Caco-2 (cell line): ENCODE results near the gene FGF3. TPM values are rescaled to one million over a fixed set of nuclear protein-coding genes. Genes with fewer than 3 reads are reported as not detected.

Source experiments
- BruUV-seq: library from RNA; stranded (reverse); fragments of 400-500 nt; replicated peaks from 2 replicates; lab custom pipeline; 2021; lab: Mats Ljungman, UMichigan
- CTCF ChIA-PET: fragments of 300-600 bp; sonication (Branson Sonifier 250); formaldehyde crosslinking; loops from one replicate; lab custom pipeline; 2022; ENCODE audit warnings: antibody characterized with exemption; lab: Charles Lee
- POLR2A ChIA-PET: fragments of 300-600 bp; sonication (Branson Sonifier 250); formaldehyde crosslinking; loops from one replicate; lab custom pipeline; 2022; ENCODE audit warnings: antibody characterized with exemption; lab: Charles Lee
- DNase-seq, 2 experiments: peaks; one replicate each; pipeline versions ENCODE4 v3.0.0 to v3.0.0-alpha.2; 2020 to 2022
- H3K27me3 ChIP-seq: replicated peaks from 2 replicates; pipeline ENCODE4 v1.6.0; 2011; ENCODE audit warnings: low read length; ENCODE audit not compliant: control insufficient read depth, insufficient read depth
- H3K36me3 ChIP-seq: 2 replicates; pipeline ENCODE4 v1.5.1; 2011; ENCODE audit warnings: low read length; ENCODE audit not compliant: control insufficient read depth, insufficient read depth
- H3K4me1 ChIP-seq: fragments of 250-450 bp; sonication (Bioruptor Pico); 2 replicates; pipeline ENCODE4 v1.5.1; 2020; ENCODE audit warnings: mild to moderate bottlenecking
- H3K4me3 ChIP-seq: 2 replicates; pipeline ENCODE4 v1.5.1; 2011; ENCODE audit warnings: low read depth, mild to moderate bottlenecking, control low read depth, low read length
- H3K9me3 ChIP-seq: fragments of 250-450 bp; sonication (Bioruptor Pico); 2 replicates; pipeline ENCODE4 v1.5.1; 2020; ENCODE audit warnings: mild to moderate bottlenecking, moderate library complexity
- H3K27ac Mint-ChIP-seq: one replicate; pipeline ENCODE4 v1.8.0; 2022; ENCODE audit warnings: mixed read lengths; ENCODE audit not compliant: unreplicated experiment
- H3K27me3 Mint-ChIP-seq: one replicate; pipeline ENCODE4 v1.8.0; 2022; ENCODE audit warnings: mixed read lengths; ENCODE audit not compliant: insufficient read depth, unreplicated experiment
- H3K36me3 Mint-ChIP-seq: one replicate; pipeline ENCODE4 v1.8.0; 2022; ENCODE audit warnings: mild to moderate bottlenecking, mixed read lengths; ENCODE audit not compliant: insufficient read depth, unreplicated experiment
- H3K4me1 Mint-ChIP-seq: one replicate; pipeline ENCODE4 v1.8.0; 2022; ENCODE audit warnings: low read depth, mixed read lengths; ENCODE audit not compliant: unreplicated experiment
- H3K4me3 Mint-ChIP-seq: one replicate; pipeline ENCODE4 v1.8.0; 2022; ENCODE audit warnings: mild to moderate bottlenecking, moderate library complexity, mixed read lengths; ENCODE audit not compliant: unreplicated experiment
- H3K9me3 Mint-ChIP-seq: one replicate; pipeline ENCODE4 v1.8.0; 2022; ENCODE audit warnings: mixed read lengths; ENCODE audit not compliant: unreplicated experiment
- intact Hi-C: fragments of 100-400 bp; cut with micrococcal nuclease; formaldehyde crosslinking; loops from one replicate; pipeline ENCODE4 v1.10.0; 2022; ENCODE audit not compliant: unreplicated experiment
- total RNA-seq: library from RNA; stranded (reverse); gene quantifications from 2 replicates; pipeline ENCODE4 v1.2.3, GENCODE V29; 2022
- TF ChIP-seq, protein P1 (sequence below), 2 experiments: fragments of 200-600 bp in 1 of 2; IDR thresholded peaks; 1 replicate in 1 of 2; 2 replicates in 1 of 2; pipeline versions ENCODE4 v1.5.1 to v1.8.0; 2011 to 2022; ENCODE audit warnings: antibody characterized with exemption in 1 of 2, control low read depth in 1 of 2, inconsistent platforms in 1 of 2, low read depth in 1 of 2, low read length in 1 of 2, mild to moderate bottlenecking in 1 of 2, moderate library complexity in 1 of 2; ENCODE audit not compliant: insufficient read depth in 1 of 2, severe bottlenecking in 1 of 2, unreplicated experiment in 1 of 2

Gene FGF3
- total RNA-seq, 1 experiment from 2014 or later: not detected

DNA sequence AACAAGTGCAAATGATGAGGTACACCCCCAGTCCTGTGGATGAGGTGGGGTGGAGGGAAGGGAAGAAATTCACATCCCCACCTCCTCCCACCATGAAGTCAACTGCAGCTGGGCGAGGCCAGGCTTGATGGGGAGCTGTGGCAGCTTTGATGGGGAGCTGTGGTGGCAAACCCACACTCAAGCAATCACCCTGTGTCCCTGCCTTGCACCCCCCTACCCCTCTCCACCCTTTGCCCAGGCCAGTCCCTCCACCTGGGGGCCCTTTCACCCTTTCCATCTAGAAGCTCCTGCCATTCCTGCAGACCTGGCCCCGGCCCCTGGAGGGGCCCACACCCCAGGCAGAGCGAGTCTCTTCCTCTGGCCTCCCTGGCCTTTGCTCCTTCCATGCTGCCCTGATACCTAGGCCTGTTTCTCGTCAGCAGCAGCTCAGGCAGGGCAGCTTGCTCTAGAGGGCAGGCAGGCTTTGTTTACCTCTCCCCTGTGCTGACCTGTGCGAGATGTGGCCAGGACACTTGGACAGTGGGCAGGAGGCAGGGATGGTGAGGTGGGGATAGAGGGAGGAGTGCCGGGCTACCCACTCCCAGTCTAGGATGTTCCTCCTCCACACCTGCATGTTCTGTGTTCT is 4.5 kb upstream of the FGF3 start:
- H3K27ac Mint-ChIP-seq: no peak overlapping the region
- BruUV-seq: no TSS peak
- no peak for DNase-seq

DNA sequence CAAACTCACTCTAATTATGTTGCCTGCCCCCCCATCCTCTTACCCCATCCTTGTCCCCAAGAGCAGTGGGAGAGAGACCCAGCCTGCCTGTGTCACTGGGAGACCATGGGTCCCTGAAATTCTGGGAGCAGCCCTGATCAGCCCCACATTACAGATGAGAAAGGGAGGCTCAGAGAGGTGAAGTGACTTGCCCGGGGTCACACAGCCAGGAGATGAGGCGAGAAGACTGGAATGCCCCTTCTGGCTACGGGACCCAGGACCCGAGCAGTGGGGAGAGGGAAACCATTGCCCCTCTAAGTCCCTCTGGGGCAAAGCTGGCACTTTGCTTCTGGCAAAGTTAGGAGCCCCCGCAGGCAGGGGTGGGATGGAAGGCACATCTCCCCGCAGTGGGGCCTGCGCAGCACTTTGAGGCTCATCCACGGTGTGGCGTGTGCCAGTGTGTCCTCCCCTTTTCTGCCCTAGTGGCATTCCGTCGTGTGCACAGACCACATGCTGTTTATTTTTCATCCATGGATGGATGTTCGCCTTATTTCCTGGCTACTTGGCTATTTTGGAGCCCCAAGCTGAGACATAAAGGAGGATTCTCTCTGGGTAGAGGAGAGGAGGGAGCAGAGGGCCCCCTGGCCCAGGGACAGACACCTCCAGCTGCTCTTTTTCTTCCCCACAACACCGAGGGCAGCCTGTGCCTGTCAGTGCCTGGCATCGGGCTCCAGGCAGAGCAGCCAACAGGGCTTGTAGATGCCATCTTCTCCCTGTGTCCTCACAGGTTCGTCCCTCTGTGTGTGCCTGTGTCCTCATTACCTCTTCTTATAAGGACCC is 3.7 kb upstream of the FGF3 start:
- Mint-ChIP-seq H3K27me3 (peaks cover 10% of the 10 kb centered on the region), H3K27ac (no peak overlapping the region), H3K36me3 (no peaks in the 10 kb centered on the region), H3K4me3 (no peak overlapping the region), H3K4me1 (no peaks in the 10 kb centered on the region), H3K9me3 (no peaks in the 10 kb centered on the region)
- Histone ChIP-seq H3K4me1 (peaks cover 15% of the 10 kb centered on the region), H3K36me3 (no peaks in the 10 kb centered on the region), H3K4me3 (no peak overlapping the region), H3K9me3 (no peaks in the 10 kb centered on the region), H3K27me3 (0 out of 2 replicates have a peak, but pooled peaks cover 3% of the 10 kb centered on the region)
- no TSS peak for BruUV-seq
- CTCF ChIA-PET: interaction anchor here (1.2 kb wide), 1 partner anchor 86 kb away, joined by 3 read pairs; no protein-coding TSS in a partner anchor
- TF ChIP-seq, protein P1, sequence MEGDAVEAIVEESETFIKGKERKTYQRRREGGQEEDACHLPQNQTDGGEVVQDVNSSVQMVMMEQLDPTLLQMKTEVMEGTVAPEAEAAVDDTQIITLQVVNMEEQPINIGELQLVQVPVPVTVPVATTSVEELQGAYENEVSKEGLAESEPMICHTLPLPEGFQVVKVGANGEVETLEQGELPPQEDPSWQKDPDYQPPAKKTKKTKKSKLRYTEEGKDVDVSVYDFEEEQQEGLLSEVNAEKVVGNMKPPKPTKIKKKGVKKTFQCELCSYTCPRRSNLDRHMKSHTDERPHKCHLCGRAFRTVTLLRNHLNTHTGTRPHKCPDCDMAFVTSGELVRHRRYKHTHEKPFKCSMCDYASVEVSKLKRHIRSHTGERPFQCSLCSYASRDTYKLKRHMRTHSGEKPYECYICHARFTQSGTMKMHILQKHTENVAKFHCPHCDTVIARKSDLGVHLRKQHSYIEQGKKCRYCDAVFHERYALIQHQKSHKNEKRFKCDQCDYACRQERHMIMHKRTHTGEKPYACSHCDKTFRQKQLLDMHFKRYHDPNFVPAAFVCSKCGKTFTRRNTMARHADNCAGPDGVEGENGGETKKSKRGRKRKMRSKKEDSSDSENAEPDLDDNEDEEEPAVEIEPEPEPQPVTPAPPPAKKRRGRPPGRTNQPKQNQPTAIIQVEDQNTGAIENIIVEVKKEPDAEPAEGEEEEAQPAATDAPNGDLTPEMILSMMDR (IDR thresholded peaks at IDR 0.05; ENCODE audit: insufficient read depth in 1 of 2, low read depth in 1 of 2, low read length in 1 of 2, severe bottlenecking in 1 of 2, unreplicated experiment in 1 of 2): no peak
- intact Hi-C loops: no loop called here
- no peak for DNase-seq
- POLR2A ChIA-PET: no interaction called here

More for the DNA sequence above, 4.5 kb upstream of the FGF3 start:
- Mint-ChIP-seq H3K9me3 (no peaks in the 10 kb centered on the region), H3K27me3 (peaks cover 10% of the 10 kb centered on the region), H3K4me3 (no peak overlapping the region), H3K36me3 (peaks cover 4% of the 10 kb centered on the region), H3K4me1 (peaks cover 4% of the 10 kb centered on the region)
- Histone ChIP-seq H3K4me3 (no peak overlapping the region), H3K27me3 (0 out of 2 replicates have a peak, but pooled peaks cover 3% of the 10 kb centered on the region), H3K36me3 (no peaks in the 10 kb centered on the region), H3K4me1 (peaks cover 15% of the 10 kb centered on the region), H3K9me3 (no peaks in the 10 kb centered on the region)
- ChIA-PET POLR2A (no interaction called here), CTCF (interaction anchor here (0.7 to 1.2 kb wide), 2 partner anchors 85 to 153 kb away, joined by 3 read pairs; no protein-coding TSS in a partner anchor)
- TF ChIP-seq, protein P1 (IDR thresholded peaks at IDR 0.05; ENCODE audit: insufficient read depth in 1 of 2, low read depth in 1 of 2, low read length in 1 of 2, severe bottlenecking in 1 of 2, unreplicated experiment in 1 of 2): no peak
- intact Hi-C loops: no loop called here

DNA sequence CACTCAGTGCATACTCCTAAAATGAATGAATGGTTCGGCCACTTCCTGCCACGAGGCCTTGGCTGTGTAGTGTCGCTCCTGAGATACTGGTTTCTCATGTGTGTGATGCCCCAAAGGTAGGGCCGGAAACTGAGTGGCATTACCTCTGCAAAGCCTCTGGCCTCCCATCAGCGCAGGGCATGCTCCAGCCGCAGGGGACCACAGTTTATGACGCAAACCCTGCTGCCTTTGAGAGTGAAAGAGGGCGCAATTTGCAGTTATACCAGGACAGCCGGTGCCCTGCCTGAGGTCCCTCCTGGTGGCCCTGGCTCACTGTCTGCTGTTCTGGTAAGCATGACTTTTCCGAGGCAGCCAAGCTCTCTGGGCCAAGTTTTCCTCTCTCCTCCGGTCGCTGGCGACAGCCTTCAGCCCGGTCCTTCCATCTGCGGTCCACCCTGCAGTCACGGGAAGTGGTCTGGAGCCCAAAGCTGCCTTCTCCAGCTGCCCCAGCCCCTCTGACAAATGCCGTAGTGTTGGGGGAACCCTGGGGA is 2.4 kb upstream of the FGF3 start:
- TF ChIP-seq, protein P1 (IDR thresholded peaks at IDR 0.05; ENCODE audit: insufficient read depth in 1 of 2, low read depth in 1 of 2, low read length in 1 of 2, severe bottlenecking in 1 of 2, unreplicated experiment in 1 of 2): no peak
- POLR2A ChIA-PET: no interaction called here
- intact Hi-C loops: no loop called here
- Mint-ChIP-seq H3K4me3 (no peak overlapping the region), H3K27me3 (peaks cover 10% of the 10 kb centered on the region), H3K9me3 (no peaks in the 10 kb centered on the region), H3K4me1 (no peaks in the 10 kb centered on the region), H3K27ac (no peak overlapping the region), H3K36me3 (no peaks in the 10 kb centered on the region)
- peaks cover 12% of the 10 kb centered on the region for H3K27me3 ChIP-seq
- no peaks in the 10 kb centered on the region for H3K36me3 ChIP-seq
- no peak for DNase-seq
- peaks cover 21% of the 10 kb centered on the region for H3K4me1 ChIP-seq
- H3K9me3 ChIP-seq: no peaks in the 10 kb centered on the region
- H3K4me3 ChIP-seq: no peak overlapping the region
- CTCF ChIA-PET: no interaction called here
- BruUV-seq: no TSS peak
